ENCODE results near the gene SMYD3.

Gene SMYD3

DNA sequence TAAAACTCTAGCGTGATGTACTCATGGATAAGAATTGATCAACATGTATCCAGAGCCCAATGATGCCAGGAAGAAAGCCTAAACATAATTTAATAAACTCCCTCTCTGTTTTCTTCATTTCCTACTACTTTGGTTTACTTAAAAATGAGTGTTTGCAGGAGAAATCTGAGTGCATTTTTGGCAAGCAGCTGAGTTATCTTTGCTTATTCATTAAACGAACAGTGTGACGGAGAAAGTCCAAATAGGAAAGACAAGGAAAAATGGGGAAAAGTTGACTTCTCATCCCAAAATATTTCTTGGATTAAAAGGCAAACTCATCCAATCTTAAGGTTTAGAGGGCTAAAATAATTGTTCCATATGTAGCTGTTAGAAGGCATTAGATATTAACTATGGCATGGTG, 496.7 kb downstream of the SMYD3 start:
- POLR2A ChIA-PET: no interaction called here
- TF ChIP-seq ELF4 (IDR thresholded peaks at IDR 0.05) (no peak), NFRKB (IDR thresholded peaks at IDR 0.05) (no peak), FOXM1 (IDR thresholded peaks at IDR 0.05; ENCODE audit: borderline replicate concordance) (no peak), FOXA1 (IDR thresholded peaks at IDR 0.05) (no peak), TARDBP (IDR thresholded peaks at IDR 0.05) (no peak), LEF1 (IDR thresholded peaks at IDR 0.05; ENCODE audit: borderline replicate concordance) (no peak), HDGF (IDR thresholded peaks at IDR 0.05; ENCODE audit: borderline replicate concordance) (no peak), BHLHE40 (IDR thresholded peaks at IDR 0.05; ENCODE audit: borderline replicate concordance) (no peak), SP1 (IDR thresholded peaks at IDR 0.05) (no peak), CTBP1 (IDR thresholded peaks at IDR 0.05; ENCODE audit: borderline replicate concordance) (no peak), ARNT (IDR thresholded peaks at IDR 0.05) (no peak)
- TF ChIP-seq, protein P1, sequence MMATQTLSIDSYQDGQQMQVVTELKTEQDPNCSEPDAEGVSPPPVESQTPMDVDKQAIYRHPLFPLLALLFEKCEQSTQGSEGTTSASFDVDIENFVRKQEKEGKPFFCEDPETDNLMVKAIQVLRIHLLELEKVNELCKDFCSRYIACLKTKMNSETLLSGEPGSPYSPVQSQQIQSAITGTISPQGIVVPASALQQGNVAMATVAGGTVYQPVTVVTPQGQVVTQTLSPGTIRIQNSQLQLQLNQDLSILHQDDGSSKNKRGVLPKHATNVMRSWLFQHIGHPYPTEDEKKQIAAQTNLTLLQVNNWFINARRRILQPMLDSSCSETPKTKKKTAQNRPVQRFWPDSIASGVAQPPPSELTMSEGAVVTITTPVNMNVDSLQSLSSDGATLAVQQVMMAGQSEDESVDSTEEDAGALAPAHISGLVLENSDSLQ (IDR thresholded peaks at IDR 0.05): no peak

DNA sequence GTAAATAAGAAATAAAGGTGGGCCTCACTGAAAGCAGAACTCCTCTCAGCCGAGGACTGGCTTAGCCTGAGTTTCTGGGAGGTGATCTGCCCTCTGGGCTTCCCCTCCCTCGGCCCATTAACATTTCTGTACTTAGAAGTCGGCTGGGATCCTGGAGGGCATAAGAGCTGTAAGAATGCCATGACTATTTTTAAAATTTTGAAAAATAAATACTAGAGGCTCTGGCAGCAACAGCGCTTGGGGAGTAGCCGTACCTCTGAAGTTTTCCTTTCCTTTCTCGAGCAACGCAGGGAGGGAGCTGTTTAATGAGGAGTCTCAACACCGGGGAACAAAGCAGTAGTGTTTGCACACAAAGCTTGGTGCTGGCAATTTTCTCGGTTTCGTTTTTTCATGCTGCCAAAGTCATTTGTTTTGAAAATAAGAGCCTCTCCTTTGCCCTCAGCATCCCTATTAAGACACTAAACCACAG, 498.7 kb downstream of the SMYD3 start:
- POLR2A ChIA-PET: no interaction called here
- no peak for DNase-seq (ENCODE audit: extremely low spot score)
- TF ChIP-seq CTBP1 (IDR thresholded peaks at IDR 0.05; ENCODE audit: borderline replicate concordance) (no peak), FOXK2 (IDR thresholded peaks at IDR 0.05) (no peak), ARNT (IDR thresholded peaks at IDR 0.05) (no peak), HDGF (IDR thresholded peaks at IDR 0.05; ENCODE audit: borderline replicate concordance) (no peak), FOXA1 (IDR thresholded peaks at IDR 0.05) (no peak), SP1 (IDR thresholded peaks at IDR 0.05) (no peak), LEF1 (IDR thresholded peaks at IDR 0.05; ENCODE audit: borderline replicate concordance) (no peak), L3MBTL2 (conservative IDR thresholded peaks at IDR 0.05) (no peak), TARDBP (IDR thresholded peaks at IDR 0.05) (no peak), FOXM1 (IDR thresholded peaks at IDR 0.05; ENCODE audit: borderline replicate concordance) (no peak), BHLHE40 (IDR thresholded peaks at IDR 0.05; ENCODE audit: borderline replicate concordance) (no peak), SUZ12 (IDR thresholded peaks at IDR 0.05) (no peak), ELF4 (IDR thresholded peaks at IDR 0.05) (no peak), ZNF384 (IDR thresholded peaks at IDR 0.05) (no peak), NFRKB (IDR thresholded peaks at IDR 0.05) (no peak)
- TF ChIP-seq, protein P1 (IDR thresholded peaks at IDR 0.05): no peak
- CTCF ChIA-PET: no interaction called here

More for the DNA sequence above, 496.7 kb downstream of the SMYD3 start:
- CTCF ChIA-PET: no interaction called here
- no peak for DNase-seq (ENCODE audit: extremely low spot score)

DNA sequence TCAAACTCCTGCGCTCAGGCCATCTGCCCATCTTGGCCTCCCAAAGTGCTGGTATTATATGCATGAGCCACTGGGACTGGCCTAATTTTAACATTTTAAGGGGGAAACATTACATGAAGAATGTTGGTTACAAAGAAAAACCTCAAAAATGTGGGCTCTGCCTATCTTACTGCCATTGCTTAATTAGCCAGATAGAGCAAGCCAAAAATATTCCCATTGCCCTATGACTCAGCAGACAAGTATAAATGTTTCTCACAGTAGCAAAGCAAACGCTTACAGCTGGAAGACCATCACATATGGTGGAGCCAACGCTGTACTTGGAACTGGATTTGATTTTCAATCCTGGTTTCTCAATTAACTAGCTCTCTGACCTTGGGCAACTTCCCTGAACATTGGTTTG, 502.0 kb downstream of the SMYD3 start:
- DNase-seq (ENCODE audit: extremely low spot score): no peak
- ChIA-PET CTCF (no interaction called here), POLR2A (no interaction called here)
- no peak for TF ChIP-seq FOXA1 (IDR thresholded peaks at IDR 0.05)
- TF ChIP-seq ARNT (IDR thresholded peaks at IDR 0.05): no peak
- TF ChIP-seq, protein P1 (IDR thresholded peaks at IDR 0.05): no peak

DNA sequence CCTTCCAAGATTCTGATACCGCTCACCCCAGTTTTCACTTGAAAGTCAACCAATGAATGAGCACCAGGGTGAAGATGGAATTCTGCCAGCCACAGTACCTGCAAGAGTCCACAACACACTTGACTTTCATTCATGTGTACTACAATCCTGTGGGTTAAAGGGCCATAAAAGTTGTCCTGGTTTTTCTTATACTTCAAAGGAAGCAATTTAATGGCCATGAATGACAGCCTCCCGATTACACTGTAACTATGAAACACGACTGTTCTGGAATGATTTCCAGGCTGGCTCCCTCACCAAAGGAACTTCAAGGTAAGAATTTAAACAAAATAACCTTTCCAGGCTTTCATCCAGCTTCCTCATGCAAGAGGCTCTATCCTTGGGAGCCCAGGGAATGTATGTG, 502.8 kb downstream of the SMYD3 start:
- POLR2A ChIA-PET: no interaction called here
- DNase-seq (ENCODE audit: extremely low spot score): no peak
- CTCF ChIA-PET: no interaction called here

DNA sequence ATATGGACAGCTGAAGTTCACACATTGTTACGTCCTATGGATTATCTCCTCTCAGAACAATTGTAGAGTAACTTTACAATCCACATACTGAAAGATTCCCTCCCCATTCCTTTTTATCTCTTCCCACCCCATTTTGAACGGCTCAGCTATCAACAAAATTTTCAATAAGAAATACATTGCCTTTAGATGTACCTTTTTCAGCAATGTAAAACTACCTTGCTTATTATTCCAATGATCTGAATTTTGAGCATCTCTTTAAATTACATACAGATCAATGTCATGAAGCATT, 503.7 kb downstream of the SMYD3 start:
- TF ChIP-seq ZNF384 (IDR thresholded peaks at IDR 0.05) (no peak), ELF4 (IDR thresholded peaks at IDR 0.05) (no peak), FOXA1 (IDR thresholded peaks at IDR 0.05) (no peak), NFRKB (IDR thresholded peaks at IDR 0.05) (no peak), FOXK2 (IDR thresholded peaks at IDR 0.05) (no peak), CTBP1 (IDR thresholded peaks at IDR 0.05; ENCODE audit: borderline replicate concordance) (no peak), SP1 (IDR thresholded peaks at IDR 0.05) (no peak), SUZ12 (IDR thresholded peaks at IDR 0.05) (no peak), HDGF (IDR thresholded peaks at IDR 0.05; ENCODE audit: borderline replicate concordance) (no peak), L3MBTL2 (conservative IDR thresholded peaks at IDR 0.05) (no peak), BHLHE40 (IDR thresholded peaks at IDR 0.05; ENCODE audit: borderline replicate concordance) (no peak), ARNT (IDR thresholded peaks at IDR 0.05) (no peak), TARDBP (IDR thresholded peaks at IDR 0.05) (no peak), LEF1 (IDR thresholded peaks at IDR 0.05; ENCODE audit: borderline replicate concordance) (no peak), FOXM1 (IDR thresholded peaks at IDR 0.05; ENCODE audit: borderline replicate concordance) (no peak)
- TF ChIP-seq, protein P1 (IDR thresholded peaks at IDR 0.05): no peak
- ChIA-PET POLR2A (no interaction called here), CTCF (interaction anchor here (0.9 kb wide), 1 partner anchor 850 kb away, joined by 4 read pairs; no protein-coding TSS in a partner anchor)

More for the DNA sequence above, 502.8 kb downstream of the SMYD3 start:
- TF ChIP-seq, protein P1 (IDR thresholded peaks at IDR 0.05): no peak
- TF ChIP-seq BHLHE40 (IDR thresholded peaks at IDR 0.05; ENCODE audit: borderline replicate concordance) (no peak), ZNF384 (IDR thresholded peaks at IDR 0.05) (no peak), SP1 (IDR thresholded peaks at IDR 0.05) (no peak), ELF4 (IDR thresholded peaks at IDR 0.05) (no peak), FOXA1 (IDR thresholded peaks at IDR 0.05) (no peak), FOXK2 (IDR thresholded peaks at IDR 0.05) (no peak), L3MBTL2 (conservative IDR thresholded peaks at IDR 0.05) (no peak), LEF1 (IDR thresholded peaks at IDR 0.05; ENCODE audit: borderline replicate concordance) (no peak), FOXM1 (IDR thresholded peaks at IDR 0.05; ENCODE audit: borderline replicate concordance) (no peak), SUZ12 (IDR thresholded peaks at IDR 0.05) (no peak), CTBP1 (IDR thresholded peaks at IDR 0.05; ENCODE audit: borderline replicate concordance) (no peak), HDGF (IDR thresholded peaks at IDR 0.05; ENCODE audit: borderline replicate concordance) (no peak), TARDBP (IDR thresholded peaks at IDR 0.05) (no peak), ARNT (IDR thresholded peaks at IDR 0.05) (no peak), NFRKB (IDR thresholded peaks at IDR 0.05) (no peak)

More for the DNA sequence above, 503.7 kb downstream of the SMYD3 start:
- DNase-seq (ENCODE audit: extremely low spot score): no peak

All from HEK293T (cell line).